ENCODE data around the gene TFAP2A.

Gene TFAP2A

GRCh38 chr6:10389739-10390494 is 25.0 kb downstream of the TFAP2A start:
- H2AFZ ChIP-seq (ENCODE audit: low read depth, low read length, severe bottlenecking) = no peak overlapping the region
- no peaks in the 10 kb centered on the region for H3K79me2 ChIP-seq (ENCODE audit: insufficient read depth, low read length)
- H3K9me3 ChIP-seq (ENCODE audit: insufficient read depth, low read length) = no peaks in the 10 kb centered on the region
- no peaks in the 10 kb centered on the region for H3F3A ChIP-seq (ENCODE audit: insufficient read depth)
- no peak overlapping the region for H3K4me2 ChIP-seq (ENCODE audit: low read depth, low read length, poor library complexity, severe bottlenecking)
- H3K9ac ChIP-seq (ENCODE audit: low read length) = no peak overlapping the region
- H3K4me3 ChIP-seq (ENCODE audit: insufficient read depth, low read length, poor library complexity, severe bottlenecking) = no peak overlapping the region
- H4K20me1 ChIP-seq (ENCODE audit: low read depth, low read length) = no peaks in the 10 kb centered on the region
- TF ChIP-seq, protein P1, sequence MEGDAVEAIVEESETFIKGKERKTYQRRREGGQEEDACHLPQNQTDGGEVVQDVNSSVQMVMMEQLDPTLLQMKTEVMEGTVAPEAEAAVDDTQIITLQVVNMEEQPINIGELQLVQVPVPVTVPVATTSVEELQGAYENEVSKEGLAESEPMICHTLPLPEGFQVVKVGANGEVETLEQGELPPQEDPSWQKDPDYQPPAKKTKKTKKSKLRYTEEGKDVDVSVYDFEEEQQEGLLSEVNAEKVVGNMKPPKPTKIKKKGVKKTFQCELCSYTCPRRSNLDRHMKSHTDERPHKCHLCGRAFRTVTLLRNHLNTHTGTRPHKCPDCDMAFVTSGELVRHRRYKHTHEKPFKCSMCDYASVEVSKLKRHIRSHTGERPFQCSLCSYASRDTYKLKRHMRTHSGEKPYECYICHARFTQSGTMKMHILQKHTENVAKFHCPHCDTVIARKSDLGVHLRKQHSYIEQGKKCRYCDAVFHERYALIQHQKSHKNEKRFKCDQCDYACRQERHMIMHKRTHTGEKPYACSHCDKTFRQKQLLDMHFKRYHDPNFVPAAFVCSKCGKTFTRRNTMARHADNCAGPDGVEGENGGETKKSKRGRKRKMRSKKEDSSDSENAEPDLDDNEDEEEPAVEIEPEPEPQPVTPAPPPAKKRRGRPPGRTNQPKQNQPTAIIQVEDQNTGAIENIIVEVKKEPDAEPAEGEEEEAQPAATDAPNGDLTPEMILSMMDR (IDR thresholded peaks at IDR 0.05; ENCODE audit: insufficient read depth, low read length, poor library complexity, severe bottlenecking) = no peak
- TF ChIP-seq EZH2phosphoT487 (conservative IDR thresholded peaks at IDR 0.05; ENCODE audit: low read length) = no peak
- H3K27ac ChIP-seq (ENCODE audit: low read depth, low read length) = no peak overlapping the region
- H3K36me3 ChIP-seq (ENCODE audit: low read length) = no peaks in the 10 kb centered on the region
- no peaks in the 10 kb centered on the region for H3K27me3 ChIP-seq (ENCODE audit: low read length)
- H3K9me2 ChIP-seq (replicated peaks; ENCODE audit: insufficient read depth, low read length) = no peaks in the 10 kb centered on the region

DNA sequence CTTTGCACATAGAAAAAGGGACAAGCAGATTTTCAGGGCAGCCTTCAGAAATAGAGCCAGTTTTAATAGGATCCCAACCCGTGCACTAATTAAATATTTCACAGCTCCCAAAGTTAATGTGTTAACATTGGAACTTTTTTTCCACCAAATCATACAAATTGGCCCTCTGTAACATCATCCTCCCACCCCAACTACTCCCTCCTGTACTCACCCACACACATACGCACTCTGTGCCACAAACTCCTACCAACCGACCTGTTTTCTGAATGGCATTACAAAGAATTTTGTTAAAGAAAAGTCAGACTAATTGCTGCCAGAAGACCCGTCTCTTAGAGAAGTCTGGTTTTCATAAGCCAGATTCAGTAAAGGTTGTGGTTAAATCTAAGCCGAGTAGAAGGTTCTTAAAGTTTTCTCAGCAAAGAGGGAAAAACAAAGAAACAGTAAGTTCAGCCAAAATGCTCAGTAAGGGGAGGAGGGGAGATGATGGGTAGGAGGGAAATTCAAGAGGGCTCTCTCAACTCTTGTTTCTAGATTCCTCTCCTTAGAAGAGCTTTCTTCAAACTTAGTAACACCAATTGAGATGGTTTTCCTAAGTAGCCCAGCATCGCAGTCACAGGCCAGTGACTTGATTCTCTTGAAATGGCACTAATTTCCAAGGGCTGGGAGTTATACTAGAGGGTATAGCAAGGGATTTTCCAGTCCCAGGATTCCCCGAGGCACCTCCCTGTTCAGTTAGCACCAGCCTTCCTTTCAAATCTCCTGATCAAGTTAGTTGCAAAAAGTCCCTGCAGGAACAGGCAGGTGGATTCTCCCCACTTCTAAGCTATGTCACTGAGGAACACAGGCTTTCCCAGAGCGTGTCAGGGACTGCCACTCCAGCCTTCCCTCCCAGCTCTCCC is 27.9 kb downstream of the TFAP2A start:
- no peaks in the 10 kb centered on the region for H4K20me1 ChIP-seq (ENCODE audit: low read depth, low read length)
- H3K9me3 ChIP-seq (ENCODE audit: insufficient read depth, low read length) = no peaks in the 10 kb centered on the region
- H2AFZ ChIP-seq (ENCODE audit: low read depth, low read length, severe bottlenecking) = no peak overlapping the region
- H3K4me3 ChIP-seq (ENCODE audit: insufficient read depth, low read length, poor library complexity, severe bottlenecking) = no peak overlapping the region
- no peaks in the 10 kb centered on the region for H3K9me2 ChIP-seq (replicated peaks; ENCODE audit: insufficient read depth, low read length)
- H3K27ac ChIP-seq (ENCODE audit: low read depth, low read length) = no peak overlapping the region
- H3K79me2 ChIP-seq (ENCODE audit: insufficient read depth, low read length) = no peaks in the 10 kb centered on the region
- 0 out of 2 replicates have a peak, but pooled peaks have one; percentile 74 for TF ChIP-seq EZH2phosphoT487 (conservative IDR thresholded peaks at IDR 0.05; ENCODE audit: low read length)
- TF ChIP-seq, protein P1 (IDR thresholded peaks at IDR 0.05; ENCODE audit: insufficient read depth, low read length, poor library complexity, severe bottlenecking) = no peak
- no peak overlapping the region for H3K9ac ChIP-seq (ENCODE audit: low read length)
- H3K4me2 ChIP-seq (ENCODE audit: low read depth, low read length, poor library complexity, severe bottlenecking) = no peak overlapping the region
- no peaks in the 10 kb centered on the region for H3K27me3 ChIP-seq (ENCODE audit: low read length)
- no peaks in the 10 kb centered on the region for H3F3A ChIP-seq (ENCODE audit: insufficient read depth)
- H3K36me3 ChIP-seq (ENCODE audit: low read length) = no peaks in the 10 kb centered on the region

- TF ChIP-seq EZH2phosphoT487 (conservative IDR thresholded peaks at IDR 0.05; ENCODE audit: low read length) = no peak
- TF ChIP-seq, protein P1 (IDR thresholded peaks at IDR 0.05; ENCODE audit: insufficient read depth, low read length, poor library complexity, severe bottlenecking) = no peak
- Histone ChIP-seq H3K4me2 (ENCODE audit: low read depth, low read length, poor library complexity, severe bottlenecking) (no peak overlapping the region), H2AFZ (ENCODE audit: low read depth, low read length, severe bottlenecking) (no peak overlapping the region), H3K9me2 (replicated peaks; ENCODE audit: insufficient read depth, low read length) (no peaks in the 10 kb centered on the region), H4K20me1 (ENCODE audit: low read depth, low read length) (no peaks in the 10 kb centered on the region), H3K9ac (ENCODE audit: low read length) (no peak overlapping the region), H3K4me3 (ENCODE audit: insufficient read depth, low read length, poor library complexity, severe bottlenecking) (no peak overlapping the region), H3F3A (ENCODE audit: insufficient read depth) (no peaks in the 10 kb centered on the region), H3K27ac (ENCODE audit: low read depth, low read length) (no peak overlapping the region), H3K9me3 (ENCODE audit: insufficient read depth, low read length) (no peaks in the 10 kb centered on the region), H3K36me3 (ENCODE audit: low read length) (no peaks in the 10 kb centered on the region), H3K27me3 (ENCODE audit: low read length) (no peaks in the 10 kb centered on the region), H3K79me2 (ENCODE audit: insufficient read depth, low read length) (no peaks in the 10 kb centered on the region)
Measured at GRCh38 chr6:10386220-10386619, 28.7 kb downstream of the TFAP2A start.

All from SU-DHL-6 (cell line).